K562 (cell line): ENCODE measurements around the gene RAMP2. TPM values are rescaled to one million over a fixed set of nuclear protein-coding genes. Genes with fewer than 3 reads are reported as not detected.

Experiments used
- CBX3 ChIP-seq, 2 experiments: IDR thresholded peaks; 1 replicate in 1 of 2; 2 replicates in 1 of 2; pipeline ENCODE4 v1.6.1; 2012; ENCODE audit warnings: inconsistent platforms in 2 of 2, low read length in 2 of 2, borderline replicate concordance in 1 of 2, control low read depth in 1 of 2
- CREM ChIP-seq: IDR thresholded peaks from 2 replicates; pipeline ENCODE4 v1.6.1; 2014; ENCODE audit warnings: antibody characterized with exemption, low read depth
- FOSL1 ChIP-seq: fragments of 200-800 bp; sonication (Bioruptor generic); conservative IDR thresholded peaks from 2 replicates; pipeline ENCODE4 v1.6.1; 2016; ENCODE audit warnings: missing genetic modification characterization, missing compliant biosample characterization
- MTA2 ChIP-seq: fragments of 450-650 bp; IDR thresholded peaks from 2 replicates; pipeline ENCODE4 v1.6.1; 2016; ENCODE audit warnings: low read depth
- NR2C1 ChIP-seq, 2 experiments: fragments of 450-650 bp; IDR thresholded peaks; 2 replicates each; pipeline ENCODE4 v1.6.1; 2017; ENCODE audit warnings: mild to moderate bottlenecking in 2 of 2, antibody characterized with exemption in 1 of 2, inconsistent platforms in 1 of 2, missing compliant biosample characterization in 1 of 2, missing genetic modification characterization in 1 of 2
- SIN3A ChIP-seq, 2 experiments: fragments of 150-350 bp in 1 of 2; IDR thresholded peaks; 2 replicates each; pipeline ENCODE4 v1.6.1; 2011 to 2016; ENCODE audit warnings: borderline replicate concordance in 2 of 2, low read depth in 2 of 2, low read length in 2 of 2, mild to moderate bottlenecking in 2 of 2, moderate library complexity in 2 of 2; ENCODE audit not compliant: control insufficient read depth in 1 of 2
- SMC3 ChIP-seq: conservative IDR thresholded peaks from 2 replicates; pipeline ENCODE4 v1.6.1; 2011; ENCODE audit warnings: low read depth, low read length, improper control_type of control experiment; ENCODE audit not compliant: insufficient read depth
- SPI1 ChIP-seq: IDR thresholded peaks from 2 replicates; pipeline ENCODE4 v1.6.1; 2011; ENCODE audit warnings: low read depth, low read length, control low read depth, borderline replicate concordance
- ZBTB11 ChIP-seq, 3 experiments: fragments of 200-800 bp in 1 of 3; fragments of 250-450 bp in 1 of 3; fragments of 450-650 bp in 1 of 3; sonication (Bioruptor Pico) in 1 of 3; sonication (Bioruptor generic) in 1 of 3; formaldehyde crosslinking in 1 of 3; IDR thresholded peaks; 2 replicates each; pipeline versions ENCODE4 v1.6.1 to v1.8.0; 2016 to 2022; ENCODE audit warnings: mild to moderate bottlenecking in 2 of 3, missing genetic modification characterization in 2 of 3, missing compliant biosample characterization in 1 of 3, moderate library complexity in 1 of 3
- ZBTB40 ChIP-seq, 2 experiments: fragments of 450-650 bp in 1 of 2; sonication (generic) in 1 of 2; formaldehyde crosslinking in 1 of 2; IDR thresholded peaks; 2 replicates each; pipeline versions ENCODE4 v1.7.1 to v1.9.0; 2016 to 2022; ENCODE audit warnings: inconsistent platforms in 1 of 2, mild to moderate bottlenecking in 1 of 2, missing genetic modification reagents in 1 of 2
- ZBTB7A ChIP-seq: IDR thresholded peaks from 2 replicates; pipeline ENCODE4 v1.6.1; 2011; ENCODE audit warnings: low read depth, mild to moderate bottlenecking, low read length, moderate library complexity, borderline replicate concordance; ENCODE audit not compliant: control insufficient read depth
- ZNF212 ChIP-seq: fragments of 450-650 bp; formaldehyde crosslinking; IDR thresholded peaks from 2 replicates; pipeline ENCODE4 v1.4.0; 2020; ENCODE audit warnings: mild to moderate bottlenecking
- ZNF311 ChIP-seq: fragments of 250-450 bp; sonication (Bioruptor Pico); IDR thresholded peaks from 2 replicates; pipeline ENCODE4 v1.4.0; 2020; ENCODE audit warnings: mild to moderate bottlenecking, moderate library complexity
- polyA plus RNA-seq, 8 experiments: library from polyadenylated mRNA; depleted of rRNA in 4 of 8; stranded (reverse) in 5 of 8; unstranded in 3 of 8; fragments of >200 nt; fragmentation: Nextera tagmentation in 2 of 8; fragmentation: Illumina TruSeq in 1 of 8; extraction: Ambion mirVana in 2 of 8; extraction: Trizol in 1 of 8; gene quantifications; 2 replicates each; pipeline versions ENCODE4 v1.2.1 to v1.2.3, GENCODE V29; 2011 to 2014; ENCODE audit warnings: inconsistent platforms in 1 of 8, missing spikeins in 1 of 8
- total RNA-seq, 7 experiments: library from RNA; depleted of rRNA in 6 of 7; stranded (reverse); fragments of >200 nt in 6 of 7; fragmentation: Illumina TruSeq in 2 of 7; extraction: Trizol in 2 of 7; gene quantifications; 2 replicates each; pipeline versions ENCODE4 v1.2.1 to v1.2.3, GENCODE V29; 2011 to 2021; ENCODE audit warnings: low replicate concordance in 1 of 7

Gene RAMP2
- total and polyA plus RNA-seq, 9 of the 15 experiments (the other 6 are each of a cell fraction or from before 2014, with no cell fraction given), result not detected

GRCh38 chr17:42750739-42751344 is 10.2 kb upstream of the RAMP2 start (continued):
- peak in 1 of 3 experiments; percentile 78; a peak in 2 of 6 replicates for TF ChIP-seq ZBTB11 (CRISPR knock-in tag; IDR thresholded peaks at IDR 0.05)
- peak; percentile 76 for TF ChIP-seq ZNF311
- TF ChIP-seq CREM, result peak; percentile 76
- TF ChIP-seq CBX3 (IDR thresholded peaks at IDR 0.05; ENCODE audit: borderline replicate concordance in 1 of 2, low read length in 2 of 2), result peak in 1 of 2 experiments; percentile 34; a peak in 1 of 3 replicates
- peak; percentile 88 for TF ChIP-seq MTA2
- peak; percentile 43; the same call in 1 of the 2 replicates for TF ChIP-seq NR2C1 (IDR thresholded peaks at IDR 0.05)
- TF ChIP-seq NR2C1 (tag; IDR thresholded peaks at IDR 0.05), result no peak
- peak; percentile 38 for TF ChIP-seq ZBTB40 (IDR thresholded peaks at IDR 0.05)
- TF ChIP-seq ZBTB40 (CRISPR knock-in tag; IDR thresholded peaks at IDR 0.05), result no peak
- TF ChIP-seq ZBTB7A, result peak; percentile 61; the same call in 1 of the 2 replicates
- TF ChIP-seq FOSL1 (tag), result 0 out of 2 replicates have a peak, but pooled peaks have one; percentile 14
- TF ChIP-seq SPI1, result peak; percentile 98
- TF ChIP-seq ZNF212, result no peak
- no peak for TF ChIP-seq SMC3
- TF ChIP-seq SIN3A (IDR thresholded peaks at IDR 0.05; ENCODE audit: borderline replicate concordance in 2 of 2, control insufficient read depth in 1 of 2, low read depth in 2 of 2, low read length in 2 of 2), result peak in 1 of 2 experiments; percentile 17; a peak in 1 of 4 replicates
